COLO668 (cell line): ENCODE data around the gene BABAM1.

Experiments
- DNase-seq: peaks from one replicate; lab custom pipeline; 2025; ENCODE audit not compliant: unreplicated experiment; lab: John Stamatoyannopoulos, UW

Gene BABAM1

GRCh38 chr19:17243211-17243829 is 23.9 kb upstream of the BABAM1 start:
- DNase-seq, result no peak

- peak; percentile 66 for DNase-seq
These were observed 23.2 kb upstream of the BABAM1 start for GRCh38 chr19:17243830-17244617.

DNA sequence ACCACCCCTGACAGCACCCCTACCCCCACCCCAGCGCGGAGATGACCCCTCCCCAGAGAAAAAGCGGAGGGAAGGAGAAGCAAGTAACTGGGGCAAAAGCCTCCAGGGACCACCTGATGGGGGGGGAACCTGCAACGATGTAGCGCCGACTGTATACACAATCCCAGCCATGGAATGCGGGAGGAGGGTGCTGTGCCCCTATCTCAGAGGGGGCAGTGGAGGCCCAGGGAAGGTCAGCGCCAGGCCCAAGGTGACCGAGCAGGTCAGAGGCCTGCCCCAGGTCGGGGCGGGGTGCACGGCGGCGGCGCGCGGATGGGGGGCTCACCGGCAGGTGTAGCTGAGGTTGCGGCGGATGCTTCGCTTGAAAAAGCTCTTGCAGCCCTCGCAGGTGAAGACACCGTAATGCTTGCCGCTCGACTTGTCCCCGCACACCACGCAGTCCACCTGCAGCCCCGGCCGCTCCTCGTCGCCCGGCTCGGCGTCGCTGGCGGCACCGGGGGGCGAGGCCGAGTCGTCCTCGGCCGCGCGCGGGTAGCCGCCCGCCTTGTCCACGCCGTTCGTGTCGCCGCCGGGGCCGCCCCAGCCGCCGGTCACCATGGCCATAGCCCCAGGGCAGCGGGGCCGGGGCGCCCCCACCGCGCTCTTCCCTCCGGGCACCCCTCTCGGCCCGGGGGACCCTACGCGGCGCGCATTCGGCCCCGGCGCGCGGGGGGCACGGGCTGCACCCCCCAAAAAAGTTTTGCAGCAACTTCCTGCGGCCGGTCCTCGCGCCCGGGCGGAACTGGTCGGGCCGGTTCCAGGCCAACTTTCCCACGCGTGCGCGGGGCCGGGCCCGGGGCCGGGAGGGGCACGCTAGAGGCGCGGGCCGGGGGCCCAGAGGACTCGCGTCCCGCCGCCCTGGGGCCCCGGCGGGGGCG is 22.4 kb upstream of the BABAM1 start:
- peak; percentile 63 for DNase-seq

GRCh38 chr19:17245535-17245984 is 21.7 kb upstream of the BABAM1 start, which contains the start of gene NR2F6:
TSS of gene NR2F6 (minus strand) at chr19:17245919. CDS start at chr19:17245220, 699 bp downstream.
- no peak for DNase-seq

DNA sequence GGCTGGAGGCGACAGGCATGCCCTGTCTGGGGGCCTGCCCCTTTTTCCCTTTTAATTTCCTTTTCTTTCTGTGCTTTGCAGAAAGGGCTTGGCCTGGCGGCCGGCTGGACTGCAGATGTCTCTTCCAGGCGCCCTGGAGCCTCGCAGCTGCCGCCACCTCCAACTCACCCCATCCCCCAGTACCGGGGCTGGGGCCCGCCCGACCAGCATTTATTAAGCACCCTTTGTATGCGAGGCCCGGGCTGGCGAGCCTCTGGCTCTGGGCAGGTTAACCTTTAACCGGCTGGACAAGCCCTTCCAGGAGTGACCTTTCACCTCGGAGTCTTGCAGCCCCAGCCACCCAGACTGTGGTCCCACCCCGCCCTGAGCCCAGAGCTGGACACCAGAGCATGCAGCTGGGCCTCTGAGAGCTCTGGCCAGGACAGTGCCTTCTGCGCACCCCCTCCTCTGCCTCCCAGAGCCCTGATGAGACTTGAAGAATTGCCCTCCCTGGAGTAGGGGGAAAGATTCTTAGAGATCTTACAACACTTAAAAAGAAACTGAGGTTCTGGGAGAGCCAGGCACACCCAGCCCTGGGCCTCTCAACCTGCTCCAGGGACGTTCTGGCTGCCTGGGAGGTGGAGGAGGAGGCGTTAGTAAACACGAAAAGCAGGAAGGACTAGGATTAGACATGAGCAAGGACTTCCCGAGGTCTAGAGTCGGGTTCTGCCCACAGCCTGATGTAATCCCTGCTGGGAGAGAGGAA is 20.4 kb upstream of the BABAM1 start:
- peak; percentile 79 for DNase-seq

DNA sequence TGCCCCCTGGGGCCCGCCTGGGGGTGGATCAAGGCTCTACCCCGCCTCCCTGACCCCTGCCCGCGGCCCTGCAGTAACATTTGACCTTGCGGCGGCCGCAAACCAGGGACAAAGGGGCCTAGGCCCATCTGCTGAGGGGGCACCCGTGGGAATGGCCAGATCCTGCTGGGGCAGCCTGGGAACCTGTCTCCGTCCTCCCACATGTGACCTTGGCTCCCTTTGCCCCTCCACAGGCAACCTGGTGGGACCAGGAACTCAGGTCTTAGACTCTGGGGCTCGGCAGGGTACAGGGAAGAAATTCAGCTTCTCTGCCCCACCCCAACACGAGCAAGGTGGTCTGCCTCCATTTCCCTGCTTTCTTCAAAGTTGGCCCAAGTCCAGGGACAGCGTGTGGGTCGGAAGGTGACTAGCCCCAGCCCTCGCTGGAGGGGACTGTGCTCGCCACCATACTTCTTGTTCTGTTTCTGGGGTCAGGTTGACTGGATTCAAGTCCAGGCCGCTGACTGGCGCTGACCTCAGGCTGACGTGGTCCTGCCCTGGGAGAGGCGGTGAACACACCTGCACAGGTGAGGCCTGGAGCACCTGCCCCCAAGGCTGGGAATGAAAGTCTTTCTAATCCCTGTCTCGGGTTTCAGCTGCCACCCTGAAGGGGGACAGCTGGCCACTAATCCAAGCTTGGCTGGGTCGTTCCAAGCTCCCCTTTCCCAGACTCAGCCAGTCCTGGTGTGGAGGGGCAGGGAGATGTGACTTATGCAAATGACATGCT is 19.0 kb upstream of the BABAM1 start:
- peak; percentile 93 for DNase-seq

GRCh38 chr19:17249887-17250548 is 17.2 kb upstream of the BABAM1 start:
- no peak for DNase-seq

DNA sequence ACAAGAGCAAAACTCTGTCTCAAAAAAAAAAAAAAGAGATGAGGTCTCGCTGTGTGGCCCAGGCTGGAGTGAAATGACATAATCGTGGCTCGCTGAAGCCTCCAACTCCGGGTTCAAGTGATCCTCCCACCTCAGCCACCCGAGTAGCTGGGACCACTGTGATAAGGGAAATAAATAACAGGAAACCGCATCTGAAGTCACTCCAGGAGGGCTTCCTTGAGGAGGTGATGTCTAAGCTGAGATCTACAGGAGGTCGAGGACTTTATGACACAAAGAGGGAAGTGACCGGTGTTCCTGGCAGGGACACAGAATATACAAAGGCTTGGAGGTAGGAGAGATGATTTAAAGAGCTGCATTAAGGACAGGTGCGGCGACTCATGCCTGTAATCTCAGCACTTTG is 12.6 kb upstream of the BABAM1 start:
- DNase-seq, result no peak

DNA sequence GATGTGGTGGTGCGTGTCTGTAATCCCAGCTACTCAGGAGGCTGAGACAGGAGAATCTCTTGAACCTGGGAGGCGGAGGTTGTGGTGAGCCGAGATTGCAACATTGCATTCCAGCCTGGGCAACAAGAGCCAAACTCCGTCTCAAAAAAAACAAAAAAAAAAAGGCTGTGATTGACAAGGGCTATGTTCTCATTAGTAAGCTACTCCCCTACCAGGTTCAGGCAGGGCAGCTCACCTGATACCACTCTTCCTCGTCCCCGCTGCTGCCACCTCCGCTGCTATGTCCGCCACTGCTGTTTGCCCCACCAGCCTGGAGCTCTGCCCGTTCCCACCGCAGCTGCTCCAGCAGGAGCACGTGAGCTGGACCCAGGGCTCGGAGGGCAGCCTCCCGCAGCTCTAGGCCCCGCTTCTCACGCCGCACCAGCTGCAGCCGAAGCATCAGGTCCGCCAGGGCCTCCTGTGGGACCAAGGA is 12.1 kb upstream of the BABAM1 start:
- peak; percentile 54 for DNase-seq

- DNase-seq, result no peak
These were observed 11.1 kb upstream of the BABAM1 start for GRCh38 chr19:17256130-17256529.

DNA sequence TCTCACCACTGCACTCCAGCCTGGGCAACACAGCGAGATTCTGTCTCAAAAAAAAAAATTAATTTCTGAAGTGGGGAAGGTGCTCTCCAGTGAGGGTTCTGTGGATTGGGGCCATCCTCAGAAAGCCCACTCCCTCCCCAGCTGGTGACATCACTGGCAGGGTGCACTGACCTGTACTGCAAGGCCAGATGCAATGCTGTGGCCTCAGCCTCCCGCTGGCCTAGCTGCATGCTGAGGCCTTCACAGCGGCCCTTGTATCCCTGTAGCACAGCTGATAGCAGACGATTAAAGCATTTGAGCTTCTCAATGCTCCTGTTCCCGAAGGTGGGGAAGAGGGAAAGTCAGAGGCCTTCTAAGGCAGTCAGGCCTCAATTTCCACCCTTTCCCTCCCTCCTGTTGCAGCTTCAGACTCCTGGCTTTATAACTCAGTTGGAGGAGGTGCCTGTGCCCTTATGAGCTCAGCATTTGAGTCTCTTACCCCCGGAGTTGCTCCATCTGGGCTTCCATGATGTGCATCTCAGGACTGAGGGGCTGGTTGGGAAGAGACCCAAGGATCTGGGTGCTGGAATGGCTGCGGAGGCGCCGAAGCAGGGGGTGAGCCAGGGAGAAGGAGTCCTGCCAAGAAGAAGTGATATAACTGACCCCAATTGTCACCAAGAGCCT is 8.0 kb upstream of the BABAM1 start:
- DNase-seq, result no peak

GRCh38 chr19:17259934-17260333 is 7.3 kb upstream of the BABAM1 start:
- DNase-seq, result no peak

GRCh38 chr19:17260842-17261325 is 6.4 kb upstream of the BABAM1 start:
- peak; percentile 89 for DNase-seq

GRCh38 chr19:17262557-17262956 is 4.7 kb upstream of the BABAM1 start:
- no peak for DNase-seq

GRCh38 chr19:17263712-17264640 is 3.3 kb upstream of the BABAM1 start:
- DNase-seq, result no peak

DNA sequence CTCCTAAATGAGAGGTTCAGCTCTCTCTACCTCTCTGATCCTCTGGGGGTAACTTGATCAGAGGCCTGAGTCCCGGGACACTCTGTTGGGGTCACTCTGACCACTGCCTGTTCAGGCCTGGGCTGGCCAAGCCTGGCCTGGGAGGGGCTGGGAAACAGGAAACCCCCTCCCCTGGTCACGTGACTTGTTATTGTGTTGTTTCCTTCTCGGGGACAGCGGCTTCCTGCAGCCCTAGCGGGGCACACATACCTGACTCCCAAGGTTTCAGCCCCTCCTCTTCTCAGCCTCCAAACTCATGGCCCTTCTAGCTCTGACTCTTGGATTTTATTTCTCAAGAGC is 2.6 kb upstream of the BABAM1 start, which contains the start of gene USHBP1:
USHBP1 (minus strand) TSS at position 105 of the 339 bp plus-strand sequence. CDS start 446 bp downstream, outside the sequence.
- DNase-seq, result no peak

DNA sequence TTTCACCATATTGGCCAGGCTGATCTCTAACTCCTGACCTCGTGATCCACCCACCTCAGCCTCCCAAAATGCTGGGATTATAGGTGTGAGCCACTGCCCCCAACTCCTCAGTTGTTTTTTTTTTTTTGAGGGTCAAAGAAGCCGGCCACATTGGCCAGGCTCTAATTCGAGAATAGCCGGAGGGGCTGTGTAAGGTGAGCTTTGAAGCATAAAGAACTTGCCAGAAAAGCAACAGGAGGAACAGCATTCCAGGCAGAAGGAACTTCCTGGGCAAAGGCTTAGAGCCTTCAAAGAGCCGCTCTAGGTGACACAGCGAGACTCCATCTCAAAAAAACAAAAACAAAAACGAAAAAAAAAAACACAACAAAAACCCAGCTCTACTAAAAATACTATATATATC is 1.2 kb upstream of the BABAM1 start:
- DNase-seq, result no peak

DNA sequence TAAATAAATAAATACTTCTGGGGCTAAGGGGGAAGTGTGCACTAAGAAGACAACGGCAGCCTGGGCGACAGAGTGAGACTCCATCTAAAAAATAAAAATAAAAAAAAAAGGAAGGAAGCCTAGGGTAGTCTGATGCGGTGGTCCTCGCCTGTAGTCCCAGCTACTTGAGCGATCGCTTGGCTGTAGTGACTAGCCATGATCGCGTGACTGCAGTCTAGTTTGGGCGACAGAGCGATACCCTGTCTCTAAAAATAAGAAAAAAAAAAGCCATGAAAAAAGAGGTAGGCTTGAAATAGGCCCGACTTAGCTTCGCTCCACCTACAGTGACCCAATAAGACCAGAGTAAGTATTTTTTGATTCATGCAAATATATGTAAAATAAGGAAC is 661 bp upstream of the BABAM1 start:
- DNase-seq, result no peak
